SK-N-MC (cell line): ENCODE data around the gene MYEOV.

Experiments used
- DNase-seq: peaks from one replicate; pipeline ENCODE4 v3.0.0-alpha.2; 2011; ENCODE audit warnings: low read depth, low spot score
- H3K27ac ChIP-seq: fragments of 200-600 bp; sonication (generic); 2 replicates; pipeline ENCODE4 v1.5.1; 2016; ENCODE audit warnings: mixed run types
- H3K36me3 ChIP-seq: fragments of 200-600 bp; sonication (generic); 2 replicates; pipeline ENCODE4 v1.6.1; 2017; ENCODE audit warnings: antibody characterized with exemption, low read length, mixed read lengths; ENCODE audit not compliant: insufficient read depth
- H3K4me3 ChIP-seq: fragments of 200-600 bp; sonication (generic); 2 replicates; pipeline ENCODE4 v1.5.1; 2016
- H3K9ac ChIP-seq: fragments of 200-600 bp; sonication (generic); 2 replicates; pipeline ENCODE4 v1.8.0; 2017; ENCODE audit warnings: mixed run types, mixed read lengths; ENCODE audit not compliant: insufficient read length
- H3K9me3 ChIP-seq: fragments of 200-600 bp; sonication (generic); 2 replicates; pipeline ENCODE4 v1.6.1; 2017; ENCODE audit warnings: low read depth, mild to moderate bottlenecking, antibody characterized with exemption, low read length, moderate library complexity, mixed read lengths
- EZH2 ChIP-seq: fragments of 200-600 bp; sonication (generic); IDR thresholded peaks from one replicate; pipeline ENCODE4 v1.6.1; 2017; ENCODE audit warnings: antibody characterized with exemption
- FOXP2 ChIP-seq: optimal IDR thresholded peaks from 2 replicates; pipeline ENCODE3; 2011; ENCODE audit warnings: mild to moderate bottlenecking, moderate library complexity; ENCODE audit not compliant: insufficient read depth; ENCODE audit errors: extremely low read length, control extremely low read depth
- POLR2AphosphoS5 ChIP-seq: IDR thresholded peaks from 2 replicates; pipeline ENCODE4 v1.6.1; 2012; ENCODE audit warnings: mild to moderate bottlenecking, low read depth, low read length, borderline replicate concordance

The MYEOV gene

GRCh38 chr11:69270941-69271340 lies 23.0 kb upstream of the MYEOV start:
- Histone ChIP-seq H3K36me3 (no peaks in the 10 kb centered on the region), H3K9ac (no peak overlapping the region), H3K9me3 (no peaks in the 10 kb centered on the region), H3K4me3 (no peak overlapping the region), H3K27ac (no peak overlapping the region)
- DNase-seq = no peak
- TF ChIP-seq EZH2 (no peak), FOXP2 (no peak), POLR2AphosphoS5 (no peak)

GRCh38 chr11:69272055-69272454 lies 21.9 kb upstream of the MYEOV start:
- TF ChIP-seq POLR2AphosphoS5 (no peak), EZH2 (no peak)
- Histone ChIP-seq H3K27ac (no peak overlapping the region), H3K36me3 (no peaks in the 10 kb centered on the region), H3K9ac (no peak overlapping the region), H3K4me3 (no peak overlapping the region), H3K9me3 (no peaks in the 10 kb centered on the region)
- no peak for DNase-seq

GRCh38 chr11:69272831-69273485 lies 21.0 kb upstream of the MYEOV start:
- H3K9me3 ChIP-seq = no peaks in the 10 kb centered on the region
- no peak for TF ChIP-seq EZH2
- no peak overlapping the region for H3K4me3 ChIP-seq
- no peaks in the 10 kb centered on the region for H3K36me3 ChIP-seq
- H3K27ac ChIP-seq = no peak overlapping the region
- DNase-seq = no peak
- H3K9ac ChIP-seq = no peak overlapping the region

- no peak overlapping the region for H3K27ac ChIP-seq
- DNase-seq = no peak
- TF ChIP-seq POLR2AphosphoS5 = no peak
- TF ChIP-seq EZH2 = no peak
- no peak for TF ChIP-seq FOXP2
These were observed 20.4 kb upstream of the MYEOV start for GRCh38 chr11:69273571-69273970.

GRCh38 chr11:69274531-69275016 lies 19.4 kb upstream of the MYEOV start:
- H3K4me3 ChIP-seq = no peak overlapping the region
- no peaks in the 10 kb centered on the region for H3K9me3 ChIP-seq
- H3K36me3 ChIP-seq = no peaks in the 10 kb centered on the region
- no peak overlapping the region for H3K9ac ChIP-seq
- TF ChIP-seq POLR2AphosphoS5 (no peak), FOXP2 (no peak)
- no peak for DNase-seq
- H3K27ac ChIP-seq = no peak overlapping the region

More at GRCh38 chr11:69273571-69273970, 20.4 kb upstream of the MYEOV start:
- Histone ChIP-seq H3K9me3 (no peaks in the 10 kb centered on the region), H3K9ac (no peak overlapping the region), H3K36me3 (no peaks in the 10 kb centered on the region), H3K4me3 (no peak overlapping the region)

GRCh38 chr11:69275178-69275577 lies 18.8 kb upstream of the MYEOV start:
- Histone ChIP-seq H3K27ac (no peak overlapping the region), H3K36me3 (no peaks in the 10 kb centered on the region), H3K9me3 (no peaks in the 10 kb centered on the region), H3K9ac (no peak overlapping the region), H3K4me3 (no peak overlapping the region)
- DNase-seq = no peak
- TF ChIP-seq EZH2 (no peak), FOXP2 (no peak), POLR2AphosphoS5 (no peak)

GRCh38 chr11:69276165-69276564 lies 17.8 kb upstream of the MYEOV start:
- no peaks in the 10 kb centered on the region for H3K36me3 ChIP-seq
- no peak overlapping the region for H3K4me3 ChIP-seq
- DNase-seq = no peak
- no peak overlapping the region for H3K27ac ChIP-seq
- TF ChIP-seq POLR2AphosphoS5 (no peak), FOXP2 (no peak), EZH2 (no peak)
- H3K9me3 ChIP-seq = no peaks in the 10 kb centered on the region
- H3K9ac ChIP-seq = no peak overlapping the region

GRCh38 chr11:69277074-69277809 lies 16.7 kb upstream of the MYEOV start:
- no peak overlapping the region for H3K27ac ChIP-seq
- no peak overlapping the region for H3K9ac ChIP-seq
- no peaks in the 10 kb centered on the region for H3K9me3 ChIP-seq
- no peak overlapping the region for H3K4me3 ChIP-seq
- DNase-seq = no peak
- no peaks in the 10 kb centered on the region for H3K36me3 ChIP-seq
- TF ChIP-seq EZH2 = no peak
- TF ChIP-seq POLR2AphosphoS5 = no peak
- no peak for TF ChIP-seq FOXP2

- no peak for DNase-seq
- no peak for TF ChIP-seq FOXP2
- no peak for TF ChIP-seq EZH2
- no peak for TF ChIP-seq POLR2AphosphoS5
- H3K4me3 ChIP-seq = no peak overlapping the region
- no peak overlapping the region for H3K9ac ChIP-seq
- H3K27ac ChIP-seq = no peak overlapping the region
- no peaks in the 10 kb centered on the region for H3K36me3 ChIP-seq
- H3K9me3 ChIP-seq = no peaks in the 10 kb centered on the region
These were observed 15.7 kb upstream of the MYEOV start for GRCh38 chr11:69278091-69278867.
